Pons (tissue), 1 donor: ENCODE results near the gene ARHGEF3.

Source experiments
- DNase-seq: peaks from one replicate; pipeline ENCODE4 v3.0.0-alpha.2; 2016; ENCODE audit warnings: low spot score

Gene ARHGEF3

GRCh38 chr3:56682462-56683121 is 119.2 kb downstream of the ARHGEF3 start:
- DNase-seq = peak; percentile 60

- DNase-seq = peak; percentile 61
These were observed 119.7 kb downstream of the ARHGEF3 start for GRCh38 chr3:56681984-56682461.

DNA sequence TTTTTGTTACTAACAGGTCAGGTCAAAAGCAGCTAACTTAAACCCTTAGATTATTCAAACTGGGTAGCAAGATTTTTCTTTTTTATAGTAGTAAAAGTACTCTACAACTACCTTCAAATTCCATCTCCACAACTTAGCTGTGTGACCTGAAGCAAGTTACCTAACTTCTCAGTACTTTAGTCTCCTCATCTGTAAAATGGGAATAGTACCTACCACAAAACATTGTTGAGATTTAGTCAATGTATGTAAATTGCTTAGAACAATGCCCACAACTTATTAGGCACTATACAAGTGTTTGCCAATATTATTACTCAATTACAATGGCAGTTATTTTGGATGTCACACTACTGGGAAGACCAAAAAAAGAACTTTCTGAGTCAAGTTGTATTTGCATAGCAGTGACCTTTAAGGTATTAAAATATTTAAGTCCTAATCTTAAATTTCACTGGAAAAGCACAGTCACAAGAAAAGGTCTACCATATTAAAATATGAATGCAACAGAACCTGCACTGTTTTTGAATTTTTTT is 121.6 kb downstream of the ARHGEF3 start:
- no peak for DNase-seq
